ENCODE data around the gene OTOG. TPM values are rescaled to one million over a fixed set of nuclear protein-coding genes. Genes with fewer than 3 reads are reported as not detected.

The OTOG gene
- total and polyA plus RNA-seq, 4 donors: not detected

DNA sequence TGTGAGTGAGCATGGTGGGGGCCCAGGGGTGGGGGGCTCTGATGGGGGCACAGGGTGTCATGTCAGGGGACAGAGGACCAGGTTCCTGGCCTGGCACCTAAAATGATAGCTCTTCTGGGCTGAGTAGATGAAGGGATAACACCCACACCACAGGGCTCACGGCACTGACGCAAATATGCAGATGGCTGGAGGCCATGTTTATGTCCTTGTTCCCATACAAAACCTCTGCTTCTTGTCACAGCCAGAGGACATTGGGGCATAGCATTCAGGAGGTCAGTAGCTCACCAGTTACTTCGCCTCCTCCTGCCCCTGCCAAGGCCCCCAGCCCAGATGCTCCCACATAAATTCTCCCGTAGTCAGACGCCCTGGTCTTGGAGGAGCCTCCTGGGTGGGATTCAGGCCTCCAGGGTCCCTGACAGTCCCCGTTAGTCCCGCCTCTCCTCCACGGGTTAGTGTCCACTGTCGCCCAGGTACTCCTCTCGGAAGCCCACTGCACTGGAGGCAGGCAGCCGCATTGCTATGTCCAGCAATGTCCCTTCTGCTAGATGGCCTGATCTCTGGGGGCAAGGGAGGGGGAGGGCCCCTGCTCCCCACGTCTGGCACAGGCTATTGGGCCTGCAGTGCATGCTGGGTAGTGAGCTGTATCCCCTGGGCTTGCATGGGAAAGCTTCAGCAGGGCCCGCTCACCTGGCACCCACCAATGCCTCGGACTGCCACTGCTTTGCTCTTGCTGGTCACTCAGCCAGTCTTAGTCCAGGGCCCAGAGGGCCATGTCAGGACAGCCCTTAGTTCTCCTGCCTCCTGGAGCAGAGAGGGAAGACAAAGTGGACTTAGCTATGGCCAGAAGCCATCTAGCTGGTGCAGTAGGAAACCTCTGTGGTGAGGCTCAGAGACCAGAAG lies 96.7 kb downstream of the OTOG start:
- 65 to 70% methylated on average over 14 of the region's 14 CpGs for WGBS, 2 donors
- no peaks in the 10 kb centered on the region for H3K36me3 ChIP-seq (ENCODE audit: control insufficient read depth in 1 of 2, insufficient read depth in 2 of 2, low read length in 1 of 2)

GRCh38 chr11:17645190-17645970 lies 98.3 kb downstream of the OTOG start:
- intact Hi-C loops (cut with DNase I): no loop called here
- H3K27ac ChIP-seq (ENCODE audit: low read depth in 1 of 2, low read length in 2 of 2): no peak overlapping the region
- no peak overlapping the region for H3K4me3 ChIP-seq (ENCODE audit: low read length in 2 of 2)
- DNase-seq (no peak), ATAC-seq (ENCODE audit: low FRiP score) (no peak)
- peaks cover 2% of the 10 kb centered on the region for H3K9me3 ChIP-seq (ENCODE audit: control insufficient read depth, low read length)
- H3K36me3 ChIP-seq (ENCODE audit: control insufficient read depth in 1 of 2, insufficient read depth in 2 of 2, low read length in 1 of 2): no peaks in the 10 kb centered on the region
- no peaks in the 10 kb centered on the region for H3K27me3 ChIP-seq (ENCODE audit: control insufficient read depth in 1 of 2, insufficient read depth in 2 of 2, low read length in 1 of 2)
- no peaks in the 10 kb centered on the region for H3K4me1 ChIP-seq (ENCODE audit: control insufficient read depth in 1 of 2, insufficient read depth in 2 of 2, low read length in 2 of 2)
- WGBS, 2 donors: 91% methylated on average over 15 of the region's 15 CpGs

More for the DNA sequence above, 96.7 kb downstream of the OTOG start:
- Histone ChIP-seq H3K27ac (ENCODE audit: low read depth in 1 of 2, low read length in 2 of 2) (no peak overlapping the region), H3K27me3 (ENCODE audit: control insufficient read depth in 1 of 2, insufficient read depth in 2 of 2, low read length in 1 of 2) (no peaks in the 10 kb centered on the region), H3K4me3 (ENCODE audit: low read length in 2 of 2) (no peak overlapping the region), H3K4me1 (ENCODE audit: control insufficient read depth in 1 of 2, insufficient read depth in 2 of 2, low read length in 2 of 2) (no peaks in the 10 kb centered on the region), H3K9me3 (ENCODE audit: control insufficient read depth, low read length) (peaks cover 2% of the 10 kb centered on the region)
- ATAC-seq (ENCODE audit: low FRiP score) (no peak), DNase-seq (no peak)
- intact Hi-C loops (cut with DNase I): no loop called here

DNA sequence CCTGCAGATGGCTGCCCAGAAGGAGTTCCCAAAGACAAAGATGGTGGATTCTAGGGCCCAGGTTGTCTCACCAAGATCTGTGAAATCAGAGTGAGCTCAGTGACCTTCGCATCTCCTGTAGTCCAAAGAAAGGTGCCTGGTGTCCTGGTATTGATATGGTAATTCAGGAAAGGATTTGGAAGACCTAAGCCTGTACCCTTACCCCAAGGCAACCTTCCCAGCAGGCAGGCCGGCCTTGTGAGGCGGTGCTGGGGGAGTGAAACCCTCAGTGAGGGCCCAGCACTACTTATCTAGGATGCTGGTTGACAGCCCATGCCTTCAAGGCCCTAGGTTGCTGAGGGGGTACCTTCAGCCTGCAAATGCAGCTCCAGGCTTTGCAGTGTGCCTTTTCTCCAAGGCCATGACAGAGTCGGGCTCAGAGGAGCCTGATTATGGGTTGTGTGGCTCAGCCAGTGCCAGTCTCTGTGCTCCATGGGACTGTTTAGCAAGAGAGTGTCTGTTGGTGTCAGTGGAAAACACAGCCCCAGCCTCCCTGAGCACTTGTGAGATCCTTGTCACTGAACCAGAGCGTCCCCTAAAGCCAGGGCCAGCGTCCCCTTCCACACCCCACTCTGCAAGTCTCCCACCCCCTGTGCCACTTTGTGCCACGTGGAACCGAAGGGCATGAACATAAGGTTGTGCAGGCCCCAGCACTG lies 99.5 kb downstream of the OTOG start:
- Histone ChIP-seq H3K4me3 (ENCODE audit: low read length in 2 of 2) (no peak overlapping the region), H3K27ac (ENCODE audit: low read depth in 1 of 2, low read length in 2 of 2) (no peak overlapping the region), H3K27me3 (ENCODE audit: control insufficient read depth in 1 of 2, insufficient read depth in 2 of 2, low read length in 1 of 2) (no peaks in the 10 kb centered on the region), H3K9me3 (ENCODE audit: control insufficient read depth, low read length) (peaks cover 2% of the 10 kb centered on the region), H3K4me1 (ENCODE audit: control insufficient read depth in 1 of 2, insufficient read depth in 2 of 2, low read length in 2 of 2) (no peaks in the 10 kb centered on the region), H3K36me3 (ENCODE audit: control insufficient read depth in 1 of 2, insufficient read depth in 2 of 2, low read length in 1 of 2) (no peaks in the 10 kb centered on the region)
- DNase-seq: no peak
- no peak for ATAC-seq (ENCODE audit: low FRiP score)
- WGBS, 2 donors: 63 to 65% methylated on average over 8 of the region's 8 CpGs
- intact Hi-C loops (cut with DNase I): no loop called here

GRCh38 chr11:17648528-17648927 lies 101.5 kb downstream of the OTOG start:
- no peak for DNase-seq
- peaks cover 0 to 2% of the 10 kb centered on the region in 2 donors for H3K27me3 ChIP-seq (ENCODE audit: control insufficient read depth in 1 of 2, insufficient read depth in 2 of 2, low read length in 1 of 2)
- intact Hi-C loops (cut with DNase I): no loop called here
- ATAC-seq (ENCODE audit: low FRiP score): no peak
- no peak overlapping the region for H3K4me3 ChIP-seq (ENCODE audit: low read length in 2 of 2)
- peaks cover 4% of the 10 kb centered on the region for H3K9me3 ChIP-seq (ENCODE audit: control insufficient read depth, low read length)
- no peak overlapping the region for H3K27ac ChIP-seq (ENCODE audit: low read depth in 1 of 2, low read length in 2 of 2)
- H3K4me1 ChIP-seq (ENCODE audit: control insufficient read depth in 1 of 2, insufficient read depth in 2 of 2, low read length in 2 of 2): no peaks in the 10 kb centered on the region
- H3K36me3 ChIP-seq (ENCODE audit: control insufficient read depth in 1 of 2, insufficient read depth in 2 of 2, low read length in 1 of 2): no peaks in the 10 kb centered on the region
- WGBS, 2 donors: 62 to 65% methylated on average over 4 of the region's 4 CpGs

DNA sequence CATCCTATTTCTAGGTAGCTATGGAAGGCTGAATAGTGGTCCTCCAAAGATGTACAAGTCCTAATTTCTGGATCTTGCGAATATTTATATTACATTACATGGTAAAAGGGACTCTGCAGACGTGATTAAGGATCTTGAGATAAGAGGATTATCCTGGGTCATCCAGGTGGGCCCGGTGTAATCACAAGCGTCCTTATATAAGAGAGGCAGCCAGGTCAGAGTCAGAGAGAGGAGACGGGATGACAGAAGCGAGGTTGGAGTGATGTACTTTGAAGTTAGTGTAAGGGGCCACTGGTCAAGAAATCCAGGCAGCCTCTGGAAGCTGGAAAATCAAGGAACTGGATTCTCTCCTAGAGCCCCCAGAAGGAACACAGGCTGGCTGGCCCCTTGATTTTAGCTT lies 102.2 kb downstream of the OTOG start:
- Histone ChIP-seq H3K9me3 (ENCODE audit: control insufficient read depth, low read length) (peaks cover 4% of the 10 kb centered on the region), H3K4me3 (ENCODE audit: low read length in 2 of 2) (no peak overlapping the region), H3K4me1 (ENCODE audit: control insufficient read depth in 1 of 2, insufficient read depth in 2 of 2, low read length in 2 of 2) (no peaks in the 10 kb centered on the region), H3K27me3 (ENCODE audit: control insufficient read depth in 1 of 2, insufficient read depth in 2 of 2, low read length in 1 of 2) (peaks cover 0 to 2% of the 10 kb centered on the region in 2 donors), H3K27ac (ENCODE audit: low read depth in 1 of 2, low read length in 2 of 2) (no peak overlapping the region), H3K36me3 (ENCODE audit: control insufficient read depth in 1 of 2, insufficient read depth in 2 of 2, low read length in 1 of 2) (no peaks in the 10 kb centered on the region)
- no peak for DNase-seq
- ATAC-seq (ENCODE audit: low FRiP score): no peak
- intact Hi-C loops (cut with DNase I): no loop called here
- WGBS, 2 donors: 57 to 63% methylated on average over 6 of the region's 6 CpGs

GRCh38 chr11:17649696-17650095 lies 102.6 kb downstream of the OTOG start:
- DNase-seq: no peak
- 37 to 44% methylated on average over 4 of the region's 4 CpGs for WGBS, 2 donors
- ATAC-seq (ENCODE audit: low FRiP score): no peak
- no peak overlapping the region for H3K27ac ChIP-seq (ENCODE audit: low read depth in 1 of 2, low read length in 2 of 2)
- H3K9me3 ChIP-seq (ENCODE audit: control insufficient read depth, low read length): peaks cover 4% of the 10 kb centered on the region
- no peak overlapping the region for H3K4me3 ChIP-seq (ENCODE audit: low read length in 2 of 2)
- peaks cover 0 to 2% of the 10 kb centered on the region in 2 donors for H3K27me3 ChIP-seq (ENCODE audit: control insufficient read depth in 1 of 2, insufficient read depth in 2 of 2, low read length in 1 of 2)
- no peaks in the 10 kb centered on the region for H3K36me3 ChIP-seq (ENCODE audit: control insufficient read depth in 1 of 2, insufficient read depth in 2 of 2, low read length in 1 of 2)
- intact Hi-C loops (cut with DNase I): no loop called here
- no peaks in the 10 kb centered on the region for H3K4me1 ChIP-seq (ENCODE audit: control insufficient read depth in 1 of 2, insufficient read depth in 2 of 2, low read length in 2 of 2)

DNA sequence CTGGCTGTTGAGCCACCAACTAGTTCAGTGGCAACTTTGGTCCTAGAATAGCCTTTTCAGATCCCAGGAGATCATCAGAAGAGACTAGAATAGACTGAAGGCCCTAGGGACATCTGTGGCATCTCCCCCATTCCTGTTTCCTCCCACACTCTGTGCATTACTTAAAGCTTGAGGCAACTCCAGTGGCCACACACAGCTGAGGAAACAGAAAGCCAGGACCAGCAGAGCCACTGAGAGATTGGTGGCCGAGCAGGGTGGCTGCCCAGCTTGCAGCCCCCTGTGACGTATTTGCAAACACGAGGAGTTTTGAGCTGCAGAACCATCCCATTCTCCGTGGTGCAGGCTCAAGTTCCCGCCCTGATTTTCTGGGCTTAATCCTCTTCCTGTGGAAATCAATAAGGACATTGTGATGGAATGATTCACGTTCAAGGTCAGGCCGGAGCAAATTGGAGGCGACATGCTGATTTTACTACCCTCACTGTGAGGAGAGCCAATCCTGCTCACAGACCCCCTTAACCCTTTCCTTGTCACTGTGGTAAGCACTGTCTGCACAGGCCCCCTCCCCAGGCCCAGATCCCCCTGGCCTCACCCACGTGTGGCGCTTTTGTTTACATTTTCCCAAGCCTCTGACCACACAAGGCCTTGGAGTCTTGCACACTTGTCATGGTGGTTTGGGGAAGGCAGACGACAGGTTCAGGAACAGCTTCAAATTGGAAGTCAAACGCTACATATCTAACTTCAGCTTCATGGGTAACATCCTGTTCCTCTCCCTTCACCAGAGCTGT lies 103.3 kb downstream of the OTOG start:
- H3K27ac ChIP-seq (ENCODE audit: low read depth in 1 of 2, low read length in 2 of 2): no peak overlapping the region
- H3K4me3 ChIP-seq (ENCODE audit: low read length in 2 of 2): no peak overlapping the region
- ATAC-seq (ENCODE audit: low FRiP score) (no peak), DNase-seq (no peak)
- H3K9me3 ChIP-seq (ENCODE audit: control insufficient read depth, low read length): peaks cover 6% of the 10 kb centered on the region
- H3K27me3 ChIP-seq (ENCODE audit: control insufficient read depth in 1 of 2, insufficient read depth in 2 of 2, low read length in 1 of 2): peaks cover 0 to 2% of the 10 kb centered on the region in 2 donors
- WGBS, 2 donors: 14 to 15% methylated on average over 12 of the region's 12 CpGs
- intact Hi-C loops (cut with DNase I): no loop called here
- H3K4me1 ChIP-seq (ENCODE audit: control insufficient read depth in 1 of 2, insufficient read depth in 2 of 2, low read length in 2 of 2): no peaks in the 10 kb centered on the region
- H3K36me3 ChIP-seq (ENCODE audit: control insufficient read depth in 1 of 2, insufficient read depth in 2 of 2, low read length in 1 of 2): no peaks in the 10 kb centered on the region

DNA sequence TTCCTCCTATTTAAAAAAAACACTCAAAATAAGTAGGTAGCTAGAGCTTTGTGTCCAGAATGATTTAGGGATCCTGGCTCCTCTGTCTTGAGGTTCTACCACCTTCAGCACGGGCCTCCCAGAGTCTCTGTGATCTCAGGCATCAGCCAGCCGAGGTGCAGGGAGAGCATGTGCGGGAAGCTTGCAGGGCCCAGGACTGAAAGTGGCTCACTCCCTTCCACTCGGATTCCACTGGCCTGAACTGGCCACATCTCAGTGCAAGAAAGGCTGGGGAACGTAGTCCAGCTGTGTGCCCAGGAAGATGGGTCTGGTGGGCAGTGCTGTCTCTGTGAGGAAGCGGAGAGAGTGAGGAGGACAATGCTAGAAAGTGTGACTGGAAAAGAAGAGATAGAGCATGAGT lies 104.0 kb downstream of the OTOG start:
- Histone ChIP-seq H3K36me3 (ENCODE audit: control insufficient read depth in 1 of 2, insufficient read depth in 2 of 2, low read length in 1 of 2) (no peaks in the 10 kb centered on the region), H3K4me3 (ENCODE audit: low read length in 2 of 2) (no peak overlapping the region), H3K27ac (ENCODE audit: low read depth in 1 of 2, low read length in 2 of 2) (no peak overlapping the region), H3K4me1 (ENCODE audit: control insufficient read depth in 1 of 2, insufficient read depth in 2 of 2, low read length in 2 of 2) (no peaks in the 10 kb centered on the region), H3K27me3 (ENCODE audit: control insufficient read depth in 1 of 2, insufficient read depth in 2 of 2, low read length in 1 of 2) (peaks cover 0 to 2% of the 10 kb centered on the region in 2 donors), H3K9me3 (ENCODE audit: control insufficient read depth, low read length) (peaks cover 6% of the 10 kb centered on the region)
- DNase-seq: no peak
- intact Hi-C loops (cut with DNase I): no loop called here
- no peak for ATAC-seq (ENCODE audit: low FRiP score)
- WGBS, 2 donors: 55 to 58% methylated on average over 6 of the region's 6 CpGs
